ENCODE results near the gene RNF38. TPM values are rescaled to one million over a fixed set of nuclear protein-coding genes. Genes with fewer than 3 reads are reported as not detected.

RNF38 gene
- total RNA-seq, 6 experiments from 2014 or later: 6.8 to 13.5 (median 11.9) TPM

DNA sequence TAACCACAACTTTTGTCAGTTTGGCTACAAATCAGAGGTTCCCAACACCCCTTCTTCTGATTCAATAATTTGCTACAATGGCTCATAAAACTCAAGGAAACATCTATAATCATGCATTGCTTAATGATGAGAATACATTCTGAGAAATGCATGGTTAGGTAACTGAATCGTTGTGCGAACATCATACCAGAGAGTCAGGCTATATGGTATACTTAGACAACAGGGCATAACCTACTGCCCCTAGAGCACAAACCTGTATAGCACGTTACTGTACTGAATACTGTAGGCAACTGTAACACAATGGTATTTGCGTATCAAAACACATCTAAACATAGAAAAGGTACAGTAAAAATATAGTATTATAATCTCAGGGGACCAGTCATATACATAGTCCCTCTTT lies 31.0 kb upstream of the RNF38 start:
- H3K4me3 ChIP-seq: no peak overlapping the region
- intact Hi-C loops (cut with DNase I): no loop called here
- H3K4me1 ChIP-seq: peaks cover 0 to 3% (median 0%) of the 10 kb centered on the region in 4 donors
- WGBS (ENCODE audit: insufficient coverage, low coverage, low lambda C conversion rate, missing lambda C conversion rate): 88% methylated on average over 4 of the region's 4 CpGs
- no peak for TF ChIP-seq POLR2A (IDR thresholded peaks at IDR 0.05)
- TF ChIP-seq, protein P1, sequence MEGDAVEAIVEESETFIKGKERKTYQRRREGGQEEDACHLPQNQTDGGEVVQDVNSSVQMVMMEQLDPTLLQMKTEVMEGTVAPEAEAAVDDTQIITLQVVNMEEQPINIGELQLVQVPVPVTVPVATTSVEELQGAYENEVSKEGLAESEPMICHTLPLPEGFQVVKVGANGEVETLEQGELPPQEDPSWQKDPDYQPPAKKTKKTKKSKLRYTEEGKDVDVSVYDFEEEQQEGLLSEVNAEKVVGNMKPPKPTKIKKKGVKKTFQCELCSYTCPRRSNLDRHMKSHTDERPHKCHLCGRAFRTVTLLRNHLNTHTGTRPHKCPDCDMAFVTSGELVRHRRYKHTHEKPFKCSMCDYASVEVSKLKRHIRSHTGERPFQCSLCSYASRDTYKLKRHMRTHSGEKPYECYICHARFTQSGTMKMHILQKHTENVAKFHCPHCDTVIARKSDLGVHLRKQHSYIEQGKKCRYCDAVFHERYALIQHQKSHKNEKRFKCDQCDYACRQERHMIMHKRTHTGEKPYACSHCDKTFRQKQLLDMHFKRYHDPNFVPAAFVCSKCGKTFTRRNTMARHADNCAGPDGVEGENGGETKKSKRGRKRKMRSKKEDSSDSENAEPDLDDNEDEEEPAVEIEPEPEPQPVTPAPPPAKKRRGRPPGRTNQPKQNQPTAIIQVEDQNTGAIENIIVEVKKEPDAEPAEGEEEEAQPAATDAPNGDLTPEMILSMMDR (IDR thresholded peaks at IDR 0.05): no peak
- DNase-seq (no peak), ATAC-seq (no peak)
- H3K27me3 ChIP-seq: no peaks in the 10 kb centered on the region
- H3K9me3 ChIP-seq: no peaks in the 10 kb centered on the region
- H3K27ac ChIP-seq: no peak overlapping the region
- no peaks in the 10 kb centered on the region for H3K36me3 ChIP-seq

DNA sequence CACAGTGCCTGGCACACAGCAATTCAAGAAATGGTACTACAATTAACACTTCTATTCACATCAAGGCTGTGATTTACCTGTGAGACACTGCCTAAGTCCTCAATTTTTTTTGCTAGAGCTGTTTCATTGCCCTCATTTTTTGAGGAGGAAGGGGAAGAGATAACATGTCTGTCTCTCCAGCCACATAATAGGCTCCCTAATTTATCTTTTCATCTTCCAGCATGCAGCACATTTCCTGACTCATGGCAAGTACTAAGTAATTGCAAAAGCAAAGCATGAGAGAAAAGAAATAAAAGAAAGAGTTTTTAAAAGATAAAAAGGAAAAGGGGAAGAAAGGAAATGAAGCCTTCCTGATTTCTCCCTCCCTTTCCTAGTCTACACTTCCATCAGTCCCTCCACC lies 26.9 kb upstream of the RNF38 start:
- DNase-seq (no peak), ATAC-seq (no peak)
- peaks cover 0 to 22% (median 8%) of the 10 kb centered on the region in 4 donors for H3K4me1 ChIP-seq
- no peaks in the 10 kb centered on the region for H3K9me3 ChIP-seq
- TF ChIP-seq, protein P1 (IDR thresholded peaks at IDR 0.05): no peak
- no peak for TF ChIP-seq POLR2A (IDR thresholded peaks at IDR 0.05)
- intact Hi-C loops (cut with DNase I): no loop called here
- H3K36me3 ChIP-seq: no peaks in the 10 kb centered on the region
- no peak overlapping the region for H3K27ac ChIP-seq
- H3K27me3 ChIP-seq: no peaks in the 10 kb centered on the region
- H3K4me3 ChIP-seq: no peak overlapping the region

DNA sequence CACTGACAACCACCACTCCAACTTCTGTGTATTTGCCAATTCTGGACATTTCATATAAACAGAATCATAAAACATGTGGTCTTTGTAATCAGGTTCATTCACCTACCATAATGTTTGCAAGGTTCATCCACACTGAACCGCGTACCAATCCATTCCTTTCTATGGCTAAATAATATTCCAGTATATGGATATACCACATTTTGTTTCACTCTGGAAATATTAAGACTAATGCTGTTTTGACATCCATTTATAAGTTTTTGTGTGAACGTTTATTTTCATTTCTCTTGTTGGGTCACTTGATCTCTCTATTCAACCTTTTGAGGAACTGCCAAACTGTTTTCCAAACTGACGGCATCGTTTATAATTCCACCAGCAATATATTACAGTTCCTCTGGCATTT lies 26.3 kb upstream of the RNF38 start:
- Histone ChIP-seq H3K4me3 (no peak overlapping the region), H3K4me1 (peaks cover 0 to 20% (median 8%) of the 10 kb centered on the region in 4 donors), H3K27me3 (no peaks in the 10 kb centered on the region), H3K36me3 (no peaks in the 10 kb centered on the region), H3K9me3 (no peaks in the 10 kb centered on the region), H3K27ac (no peak overlapping the region)
- 83% methylated on average over 5 of the region's 5 CpGs for WGBS (ENCODE audit: insufficient coverage, low coverage, low lambda C conversion rate, missing lambda C conversion rate)
- DNase-seq (no peak), ATAC-seq (no peak)
- intact Hi-C loops (cut with DNase I): no loop called here
- no peak for TF ChIP-seq POLR2A (IDR thresholded peaks at IDR 0.05)
- TF ChIP-seq, protein P1 (IDR thresholded peaks at IDR 0.05): no peak

DNA sequence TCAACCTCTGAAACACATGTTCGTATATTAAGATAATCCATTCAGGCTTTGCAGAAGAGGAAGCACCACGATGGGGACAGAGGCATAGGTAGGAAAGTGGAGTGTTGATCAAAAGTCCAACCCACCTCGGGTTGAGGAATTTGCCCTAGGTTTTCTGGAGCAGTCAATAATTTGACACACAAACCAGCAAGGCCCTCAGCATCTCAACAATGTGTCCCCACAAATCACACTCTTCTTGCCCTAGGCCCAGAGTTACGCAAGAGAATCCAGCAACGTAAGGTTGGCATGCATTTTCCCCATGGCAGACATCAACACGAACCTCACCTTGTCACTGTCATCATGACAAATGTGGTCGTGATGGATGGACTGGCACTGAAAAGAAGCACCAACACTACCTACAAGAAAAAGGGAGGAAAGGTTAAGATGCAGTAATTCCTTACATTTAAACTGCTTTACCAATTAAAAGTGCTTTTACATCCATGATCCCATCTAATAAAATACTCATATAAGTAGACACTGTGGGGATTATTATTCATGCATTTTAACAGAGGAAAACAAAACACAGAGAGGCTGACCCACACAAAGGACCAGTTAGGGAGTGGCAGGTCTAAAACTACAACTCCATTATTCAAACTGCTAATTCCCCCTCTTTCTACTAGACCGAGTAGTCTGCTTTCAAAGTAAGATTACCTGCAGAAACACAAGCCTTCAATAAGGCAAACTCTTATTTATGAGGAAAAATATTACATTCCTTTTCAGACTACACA lies 24.4 kb upstream of the RNF38 start:
- ATAC-seq (peak; percentile 12 to 47 (median 32)), DNase-seq (no peak)
- Histone ChIP-seq H3K9me3 (no peaks in the 10 kb centered on the region), H3K4me3 (no peak overlapping the region), H3K27ac (peak overlapping the region in 1 of 3 donors; percentile 14), H3K36me3 (no peaks in the 10 kb centered on the region), H3K4me1 (peaks cover 0 to 27% (median 12%) of the 10 kb centered on the region in 4 donors), H3K27me3 (no peaks in the 10 kb centered on the region)
- TF ChIP-seq, protein P1 (IDR thresholded peaks at IDR 0.05): no peak
- no peak for TF ChIP-seq POLR2A (IDR thresholded peaks at IDR 0.05)
- intact Hi-C loops (cut with DNase I): no loop called here
- WGBS (ENCODE audit: insufficient coverage, low coverage, low lambda C conversion rate, missing lambda C conversion rate): 29% methylated on average over 8 of the region's 8 CpGs
